Activated B cell treated with CpG ODN at 0.5 μM for 24 hours (primary cell): Measurements from ENCODE around the gene TMEM86A. TPM values are rescaled to one million over a fixed set of nuclear protein-coding genes. Genes with fewer than 3 reads are reported as not detected.

Source experiments
- ATAC-seq: fragments of 200-7000 bp; cut with Tn5 transposase; one replicate; pipeline ENCODE4 v1.10.0; 2021; ENCODE audit warnings: low read depth, mild to moderate bottlenecking, moderate library complexity
- CTCF ChIA-PET: fragments of 350-600 bp; sonication (Branson Sonifier 250); formaldehyde crosslinking; loops from one replicate; lab custom pipeline; 2021; ENCODE audit warnings: antibody characterized with exemption; lab: Charles Lee
- POLR2A ChIA-PET: fragments of 350-600 bp; sonication (Branson Sonifier 250); formaldehyde crosslinking; loops from one replicate; lab custom pipeline; 2021; ENCODE audit warnings: antibody characterized with exemption; lab: Charles Lee
- DNase-seq: peaks from one replicate; pipeline ENCODE4 v3.0.0; 2022
- H3K27ac Mint-ChIP-seq: one replicate; pipeline ENCODE4 v1.8.0; 2020; ENCODE audit warnings: mixed read lengths
- H3K27me3 Mint-ChIP-seq: one replicate; pipeline ENCODE4 v1.8.0; 2021; ENCODE audit warnings: mixed read lengths
- H3K36me3 Mint-ChIP-seq: one replicate; pipeline ENCODE4 v1.8.0; 2021; ENCODE audit warnings: low read depth, mixed read lengths
- H3K4me1 Mint-ChIP-seq: one replicate; pipeline ENCODE4 v1.8.0; 2021; ENCODE audit warnings: mixed read lengths
- H3K4me3 Mint-ChIP-seq: one replicate; pipeline ENCODE4 v1.8.0; 2020; ENCODE audit warnings: mild to moderate bottlenecking, mixed read lengths
- H3K9me3 Mint-ChIP-seq: one replicate; pipeline ENCODE4 v1.8.0; 2020; ENCODE audit warnings: mixed read lengths
- CTCF ChIP-seq: fragments of 200-600 bp; IDR thresholded peaks from one replicate; pipeline ENCODE4 v1.8.0; 2022; ENCODE audit warnings: antibody characterized with exemption, mild to moderate bottlenecking
- intact Hi-C: fragments of 100-400 bp; cut with micrococcal nuclease; formaldehyde crosslinking; loops from one replicate; pipeline ENCODE4 v1.15.1; 2024
- total RNA-seq: library from RNA; stranded (reverse); gene quantifications from 2 replicates; pipeline ENCODE4 v1.2.3, GENCODE V29; 2022

TMEM86A gene
- total RNA-seq, 1 donor from 2014 or later = 0.13 TPM

GRCh38 chr11:18754308-18754707 is 55.7 kb downstream of the TMEM86A start:
- ATAC-seq (no peak), DNase-seq (no peak)
- Mint-ChIP-seq H3K27me3 (peaks cover 28% of the 10 kb centered on the region), H3K4me1 (no peaks in the 10 kb centered on the region), H3K36me3 (no peaks in the 10 kb centered on the region), H3K4me3 (no peak overlapping the region), H3K9me3 (no peaks in the 10 kb centered on the region), H3K27ac (no peak overlapping the region)
- intact Hi-C loops = no loop called here
- POLR2A ChIA-PET = interaction anchor here (0.5 kb wide), 1 partner anchor 649 kb away, joined by 3 read pairs; no protein-coding TSS in a partner anchor
- TF ChIP-seq CTCF = no peak
- CTCF ChIA-PET = no interaction called here

Other genes starting within 250 kb of the TMEM86A start
- gene LDHAL6A, start 242.9 kb upstream of the TMEM86A start, total RNA-seq = not detected in 2 replicates
- gene TSG101, start 171.8 kb upstream of the TMEM86A start, total RNA-seq = 45.3 and 47.2 TPM in 2 replicates
- 12.9 and 18.0 TPM in 2 replicates for gene UEVLD, start 110.0 kb upstream of the TMEM86A start, total RNA-seq
- gene MISFA, start 99.0 kb upstream of the TMEM86A start, total RNA-seq = 1.4 and 2.6 TPM in 2 replicates
- 22.0 and 22.7 TPM in 2 replicates for gene SPTY2D1, start 64.4 kb upstream of the TMEM86A start, total RNA-seq
- gene IGSF22, start 27.4 kb downstream of the TMEM86A start, total RNA-seq = 0.17 and 1.4 TPM in 2 replicates
- not detected in 2 replicates for gene PTPN5, start 93.0 kb downstream of the TMEM86A start, total RNA-seq
- gene MRGPRX1, start 240.6 kb downstream of the TMEM86A start, total RNA-seq = not detected in 2 replicates